C4-2B (cell line): Measurements from ENCODE around the gene CDH18.

Source experiments
- CTCF ChIP-seq: fragments of 450-650 bp; conservative IDR thresholded peaks from 2 replicates; pipeline ENCODE4 v1.5.1; 2017; ENCODE audit warnings: mild to moderate bottlenecking
- ZFX ChIP-seq: fragments of 450-650 bp; IDR thresholded peaks from 2 replicates; pipeline ENCODE4 v1.6.1; 2017

GRCh38 chr5:19853616-19854240 lies 134.3 kb downstream of the CDH18 start:
- no peak for TF ChIP-seq CTCF
- TF ChIP-seq ZFX, result no peak
